ENCODE data around the gene LITAF. TPM values are rescaled to one million over a fixed set of nuclear protein-coding genes. Genes with fewer than 3 reads are reported as not detected.

The LITAF gene
- total RNA-seq (2022; extraction: Qiagen RNA extraction): 174 to 200 TPM (median 182 TPM) in 5 replicates

GRCh38 chr16:11586856-11587642, at the start of gene LITAF:
Gene LITAF, minus strand, starts transcription at chr16:11586919. Its CDS starts 30,189 bp downstream, at chr16:11556730.

Other genes with a start within 250 kb of the LITAF start
- gene RMI2, start 241.5 kb downstream of the LITAF start, total RNA-seq (2022; extraction: Qiagen RNA extraction): 25.8 to 34.3 TPM (median 32.6 TPM) in 5 replicates
- gene SNN, start 81.5 kb upstream of the LITAF start, total RNA-seq (2022; extraction: Qiagen RNA extraction): 14.7 to 19.4 TPM (median 18.1 TPM) in 5 replicates
- 38.7 to 44.1 TPM (median 42.1 TPM) in 5 replicates for gene TXNDC11, start 155.9 kb upstream of the LITAF start, total RNA-seq (2022; extraction: Qiagen RNA extraction)
- 24.7 to 33.2 TPM (median 27.4 TPM) in 5 replicates for gene ZC3H7A, start 210.3 kb upstream of the LITAF start, total RNA-seq (2022; extraction: Qiagen RNA extraction)

Measured in A549 treated with Mapracorat at 1 μM for 4 hours (cell line).